Transverse colon (tissue), 4 donors: ENCODE results near the gene FCRL5.

Experiments used
- EP300 ChIP-seq: sonication (generic); formaldehyde crosslinking; IDR thresholded peaks from one replicate; pipeline ENCODE4 v1.6.1; 2017; ENCODE audit warnings: antibody characterized with exemption, low read depth
- POLR2A ChIP-seq: fragments of 450-650 bp; IDR thresholded peaks from one replicate; pipeline ENCODE4 v1.6.1; 2016; ENCODE audit warnings: antibody characterized with exemption, mild to moderate bottlenecking, moderate library complexity
- POLR2AphosphoS5 ChIP-seq, 3 donors: sonication (generic); formaldehyde crosslinking; IDR thresholded peaks; one replicate each; pipeline ENCODE4 v1.6.1; 2016; ENCODE audit warnings: antibody characterized with exemption in 3 of 3
- TF ChIP-seq, protein P1 (sequence below), 5 experiments: fragments of 200-600 bp in 3 of 5; fragments of 450-650 bp in 2 of 5; sonication (generic) in 3 of 5; IDR thresholded peaks; 1 replicate in 2 of 5; 2 replicates in 3 of 5; pipeline ENCODE4 v1.5.1; 2016 to 2017; ENCODE audit warnings: antibody characterized with exemption in 5 of 5, inconsistent platforms in 3 of 5, mild to moderate bottlenecking in 2 of 5, moderate library complexity in 1 of 5

DNA sequence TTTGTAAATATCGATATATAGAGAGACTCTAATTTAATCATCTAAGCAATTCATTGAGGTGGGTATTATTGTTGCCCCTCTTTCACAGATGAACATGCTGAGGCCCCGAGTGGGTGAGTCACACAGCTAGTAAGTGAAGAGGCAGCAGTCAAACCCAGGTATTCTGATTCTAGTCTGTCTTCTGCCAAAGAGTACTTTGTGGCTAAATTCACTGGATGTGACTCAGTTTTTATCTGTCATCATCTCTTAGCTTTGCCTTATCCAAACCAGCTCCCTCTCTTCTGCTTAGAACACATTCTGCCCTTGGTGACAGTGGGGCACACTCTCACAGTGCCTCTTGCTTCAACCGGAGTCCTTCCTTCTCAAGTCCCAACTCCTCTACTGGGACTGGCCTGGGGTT, 11.5 kb downstream of the FCRL5 start:
- TF ChIP-seq EP300: no peak
- TF ChIP-seq, protein P1, sequence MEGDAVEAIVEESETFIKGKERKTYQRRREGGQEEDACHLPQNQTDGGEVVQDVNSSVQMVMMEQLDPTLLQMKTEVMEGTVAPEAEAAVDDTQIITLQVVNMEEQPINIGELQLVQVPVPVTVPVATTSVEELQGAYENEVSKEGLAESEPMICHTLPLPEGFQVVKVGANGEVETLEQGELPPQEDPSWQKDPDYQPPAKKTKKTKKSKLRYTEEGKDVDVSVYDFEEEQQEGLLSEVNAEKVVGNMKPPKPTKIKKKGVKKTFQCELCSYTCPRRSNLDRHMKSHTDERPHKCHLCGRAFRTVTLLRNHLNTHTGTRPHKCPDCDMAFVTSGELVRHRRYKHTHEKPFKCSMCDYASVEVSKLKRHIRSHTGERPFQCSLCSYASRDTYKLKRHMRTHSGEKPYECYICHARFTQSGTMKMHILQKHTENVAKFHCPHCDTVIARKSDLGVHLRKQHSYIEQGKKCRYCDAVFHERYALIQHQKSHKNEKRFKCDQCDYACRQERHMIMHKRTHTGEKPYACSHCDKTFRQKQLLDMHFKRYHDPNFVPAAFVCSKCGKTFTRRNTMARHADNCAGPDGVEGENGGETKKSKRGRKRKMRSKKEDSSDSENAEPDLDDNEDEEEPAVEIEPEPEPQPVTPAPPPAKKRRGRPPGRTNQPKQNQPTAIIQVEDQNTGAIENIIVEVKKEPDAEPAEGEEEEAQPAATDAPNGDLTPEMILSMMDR (IDR thresholded peaks at IDR 0.05): no peak
- no peak for TF ChIP-seq POLR2A
- no peak for TF ChIP-seq POLR2AphosphoS5 (IDR thresholded peaks at IDR 0.05)
